Measurements from ENCODE around the gene TMCC3.
"Not testable (repeated sequence)": the region's sequence is repeated elsewhere in the genome, so short reads cannot be mapped to it uniquely, and the experiment has no call there.

The TMCC3 gene

GRCh38 chr12:94620621-94621020, 29.7 kb downstream of the TMCC3 start:
- H3K9ac ChIP-seq (ENCODE audit: low read depth in 1 of 2, low read length in 2 of 2): no peak overlapping the region
- no peaks in the 10 kb centered on the region for H3K27me3 ChIP-seq (ENCODE audit: control insufficient read depth in 2 of 2, insufficient read depth in 2 of 2, low read length in 2 of 2)
- H3K9me3 ChIP-seq (ENCODE audit: control insufficient read depth in 2 of 2, low read length in 2 of 2): no peaks in the 10 kb centered on the region

GRCh38 chr12:94618995-94619695, 31.2 kb downstream of the TMCC3 start:
- Histone ChIP-seq H3K9ac (ENCODE audit: low read depth in 1 of 2, low read length in 2 of 2) (peak overlapping the region in 1 of 2 donors; percentile 3), H3K36me3 (ENCODE audit: control insufficient read depth in 2 of 2, insufficient read depth in 2 of 2, low read length in 2 of 2) (no peaks in the 10 kb centered on the region), H3K4me3 (ENCODE audit: low read length in 2 of 2) (no peak overlapping the region), H3K9me3 (ENCODE audit: control insufficient read depth in 2 of 2, low read length in 2 of 2) (no peaks in the 10 kb centered on the region), H3K27ac (ENCODE audit: low read depth in 2 of 2, low read length in 2 of 2) (peak overlapping the region in 1 of 2 donors; percentile 39), H3K27me3 (ENCODE audit: control insufficient read depth in 2 of 2, insufficient read depth in 2 of 2, low read length in 2 of 2) (no peaks in the 10 kb centered on the region), H3K4me1 (ENCODE audit: control insufficient read depth in 2 of 2, insufficient read depth in 2 of 2, low read length in 2 of 2) (peaks cover 20 to 41% of the 10 kb centered on the region in 2 donors)

More at GRCh38 chr12:94620621-94621020, 29.7 kb downstream of the TMCC3 start:
- H3K4me1 ChIP-seq (ENCODE audit: control insufficient read depth in 2 of 2, insufficient read depth in 2 of 2, low read length in 2 of 2): peaks cover 18 to 34% of the 10 kb centered on the region in 2 donors
- peak overlapping the region in 1 of 2 donors; percentile 66 for H3K27ac ChIP-seq (ENCODE audit: low read depth in 2 of 2, low read length in 2 of 2)
- H3K36me3 ChIP-seq (ENCODE audit: control insufficient read depth in 2 of 2, insufficient read depth in 2 of 2, low read length in 2 of 2): no peaks in the 10 kb centered on the region
- no peak overlapping the region for H3K4me3 ChIP-seq (ENCODE audit: low read length in 2 of 2)

- H3K9ac ChIP-seq (ENCODE audit: low read depth in 1 of 2, low read length in 2 of 2): peak overlapping the region in 1 of 2 donors; percentile 80
- H3K36me3 ChIP-seq (ENCODE audit: control insufficient read depth in 2 of 2, insufficient read depth in 2 of 2, low read length in 2 of 2): no peaks in the 10 kb centered on the region
- peak overlapping the region; percentile 79 to 91 for H3K27ac ChIP-seq (ENCODE audit: low read depth in 2 of 2, low read length in 2 of 2)
- no peaks in the 10 kb centered on the region for H3K9me3 ChIP-seq (ENCODE audit: control insufficient read depth in 2 of 2, low read length in 2 of 2)
- no peaks in the 10 kb centered on the region for H3K27me3 ChIP-seq (ENCODE audit: control insufficient read depth in 2 of 2, insufficient read depth in 2 of 2, low read length in 2 of 2)
- peaks cover 20 to 37% of the 10 kb centered on the region in 2 donors for H3K4me1 ChIP-seq (ENCODE audit: control insufficient read depth in 2 of 2, insufficient read depth in 2 of 2, low read length in 2 of 2)
- peak overlapping the region in 1 of 2 donors; percentile 43 for H3K4me3 ChIP-seq (ENCODE audit: low read length in 2 of 2)
Observed at GRCh38 chr12:94617101-94617500, 33.3 kb downstream of the TMCC3 start.

GRCh38 chr12:94616203-94616729, 34.1 kb downstream of the TMCC3 start:
- Histone ChIP-seq H3K27ac (ENCODE audit: low read depth in 2 of 2, low read length in 2 of 2) (peak overlapping the region; percentile 79 to 91), H3K27me3 (ENCODE audit: control insufficient read depth in 2 of 2, insufficient read depth in 2 of 2, low read length in 2 of 2) (no peaks in the 10 kb centered on the region)

GRCh38 chr12:94615260-94616181, 34.8 kb downstream of the TMCC3 start:
- peak overlapping the region; percentile 18 to 80 for H3K9ac ChIP-seq (ENCODE audit: low read depth in 1 of 2, low read length in 2 of 2)
- no peaks in the 10 kb centered on the region for H3K9me3 ChIP-seq (ENCODE audit: control insufficient read depth in 2 of 2, low read length in 2 of 2)
- no peaks in the 10 kb centered on the region for H3K36me3 ChIP-seq (ENCODE audit: control insufficient read depth in 2 of 2, insufficient read depth in 2 of 2, low read length in 2 of 2)
- H3K4me3 ChIP-seq (ENCODE audit: low read length in 2 of 2): peak overlapping the region; percentile 43 to 61
- H3K4me1 ChIP-seq (ENCODE audit: control insufficient read depth in 2 of 2, insufficient read depth in 2 of 2, low read length in 2 of 2): peaks cover 13 to 23% of the 10 kb centered on the region in 2 donors
- H3K27me3 ChIP-seq (ENCODE audit: control insufficient read depth in 2 of 2, insufficient read depth in 2 of 2, low read length in 2 of 2): no peaks in the 10 kb centered on the region
- H3K27ac ChIP-seq (ENCODE audit: low read depth in 2 of 2, low read length in 2 of 2): peak overlapping the region; percentile 79 to 91

More at GRCh38 chr12:94616203-94616729, 34.1 kb downstream of the TMCC3 start:
- H3K9ac ChIP-seq (ENCODE audit: low read depth in 1 of 2, low read length in 2 of 2): peak overlapping the region; percentile 26 to 80
- H3K4me3 ChIP-seq (ENCODE audit: low read length in 2 of 2): peak overlapping the region; percentile 43 to 61
- no peaks in the 10 kb centered on the region for H3K9me3 ChIP-seq (ENCODE audit: control insufficient read depth in 2 of 2, low read length in 2 of 2)
- H3K36me3 ChIP-seq (ENCODE audit: control insufficient read depth in 2 of 2, insufficient read depth in 2 of 2, low read length in 2 of 2): no peaks in the 10 kb centered on the region
- peaks cover 20 to 30% of the 10 kb centered on the region in 2 donors for H3K4me1 ChIP-seq (ENCODE audit: control insufficient read depth in 2 of 2, insufficient read depth in 2 of 2, low read length in 2 of 2)

- H3K9ac ChIP-seq (ENCODE audit: low read depth in 1 of 2, low read length in 2 of 2): no peak overlapping the region
- no peak overlapping the region for H3K27ac ChIP-seq (ENCODE audit: low read depth in 2 of 2, low read length in 2 of 2)
- H3K4me3 ChIP-seq (ENCODE audit: low read length in 2 of 2): peak overlapping the region in 1 of 2 donors; percentile 9
Observed at GRCh38 chr12:94614288-94614721, 36.1 kb downstream of the TMCC3 start.

GRCh38 chr12:94609917-94610443, 40.4 kb downstream of the TMCC3 start:
- Histone ChIP-seq H3K27me3 (ENCODE audit: control insufficient read depth in 2 of 2, insufficient read depth in 2 of 2, low read length in 2 of 2) (no peaks in the 10 kb centered on the region), H3K9ac (ENCODE audit: low read depth in 1 of 2, low read length in 2 of 2) (no peak overlapping the region), H3K27ac (ENCODE audit: low read depth in 2 of 2, low read length in 2 of 2) (no peak overlapping the region), H3K36me3 (ENCODE audit: control insufficient read depth in 2 of 2, insufficient read depth in 2 of 2, low read length in 2 of 2) (no peaks in the 10 kb centered on the region), H3K9me3 (ENCODE audit: control insufficient read depth in 2 of 2, low read length in 2 of 2) (no peaks in the 10 kb centered on the region), H3K4me1 (ENCODE audit: control insufficient read depth in 2 of 2, insufficient read depth in 2 of 2, low read length in 2 of 2) (peaks cover 2 to 5% of the 10 kb centered on the region in 2 donors), H3K4me3 (ENCODE audit: low read length in 2 of 2) (no peak overlapping the region)

More at GRCh38 chr12:94614288-94614721, 36.1 kb downstream of the TMCC3 start:
- H3K4me1 ChIP-seq (ENCODE audit: control insufficient read depth in 2 of 2, insufficient read depth in 2 of 2, low read length in 2 of 2): peaks cover 12 to 23% of the 10 kb centered on the region in 2 donors
- H3K36me3 ChIP-seq (ENCODE audit: control insufficient read depth in 2 of 2, insufficient read depth in 2 of 2, low read length in 2 of 2): no peaks in the 10 kb centered on the region
- no peaks in the 10 kb centered on the region for H3K9me3 ChIP-seq (ENCODE audit: control insufficient read depth in 2 of 2, low read length in 2 of 2)
- no peaks in the 10 kb centered on the region for H3K27me3 ChIP-seq (ENCODE audit: control insufficient read depth in 2 of 2, insufficient read depth in 2 of 2, low read length in 2 of 2)

- H3K9me3 ChIP-seq (ENCODE audit: control insufficient read depth in 2 of 2, low read length in 2 of 2); H3K27me3 ChIP-seq (ENCODE audit: control insufficient read depth in 2 of 2, insufficient read depth in 2 of 2, low read length in 2 of 2); H3K4me1 ChIP-seq (ENCODE audit: control insufficient read depth in 2 of 2, insufficient read depth in 2 of 2, low read length in 2 of 2); H3K4me3 ChIP-seq (ENCODE audit: low read length in 2 of 2); H3K9ac ChIP-seq (ENCODE audit: low read depth in 1 of 2, low read length in 2 of 2); H3K36me3 ChIP-seq (ENCODE audit: control insufficient read depth in 2 of 2, insufficient read depth in 2 of 2, low read length in 2 of 2); H3K27ac ChIP-seq (ENCODE audit: low read depth in 2 of 2, low read length in 2 of 2): not testable (repeated sequence)
Observed at GRCh38 chr12:94606810-94607209, 43.5 kb downstream of the TMCC3 start.

GRCh38 chr12:94604366-94604698, 46.0 kb downstream of the TMCC3 start:
- no peak overlapping the region for H3K9ac ChIP-seq (ENCODE audit: low read depth in 1 of 2, low read length in 2 of 2)
- H3K4me3 ChIP-seq (ENCODE audit: low read length in 2 of 2): no peak overlapping the region
- no peaks in the 10 kb centered on the region for H3K36me3 ChIP-seq (ENCODE audit: control insufficient read depth in 2 of 2, insufficient read depth in 2 of 2, low read length in 2 of 2)
- H3K27me3 ChIP-seq (ENCODE audit: control insufficient read depth in 2 of 2, insufficient read depth in 2 of 2, low read length in 2 of 2): no peaks in the 10 kb centered on the region
- H3K27ac ChIP-seq (ENCODE audit: low read depth in 2 of 2, low read length in 2 of 2): no peak overlapping the region
- H3K4me1 ChIP-seq (ENCODE audit: control insufficient read depth in 2 of 2, insufficient read depth in 2 of 2, low read length in 2 of 2): no peaks in the 10 kb centered on the region
- no peaks in the 10 kb centered on the region for H3K9me3 ChIP-seq (ENCODE audit: control insufficient read depth in 2 of 2, low read length in 2 of 2)
